K562 (cell line): ENCODE data around the gene GALK2. TPM values are rescaled to one million over a fixed set of nuclear protein-coding genes. Genes with fewer than 3 reads are reported as not detected.

Experiments used
- ATAC-seq: fragments of 200-7000 bp; cut with Tn5 transposase; 3 replicates; pipeline ENCODE4 v1.9.1; 2020; ENCODE audit warnings: moderate library complexity
- BruUV-seq: library from RNA; stranded (reverse); fragments of 400-500 nt; replicated peaks from 2 replicates; lab custom pipeline; 2021; lab: Mats Ljungman, UMichigan
- CTCF ChIA-PET: fragments of 300-600 bp; formaldehyde crosslinking; extraction: SDS; loops from one replicate; lab custom pipeline; 2021; ENCODE audit warnings: low intra/inter-chr PET ratio; lab: Yijun Ruan, JAX
- POLR2A ChIA-PET: fragments of 300-600, 350-650 bp; sonication (Branson Sonifier 250); formaldehyde crosslinking; extraction: SDS; loops from one replicate; lab custom pipeline; 2021; ENCODE audit warnings: antibody characterized with exemption, inconsistent platforms; lab: Yijun Ruan, JAX
- DNase-seq, 4 experiments: peaks; one replicate each; pipeline versions ENCODE4 v3.0.0 to v3.0.0-alpha.2; 2011 to 2018; ENCODE audit warnings: low spot score in 3 of 4, mixed read lengths in 3 of 4; ENCODE audit errors: extremely low read depth in 1 of 4
- FAIRE-seq: peaks from 2 replicates; lab custom pipeline; 2011; peaks lifted over from hg19 to GRCh38; lab: Jason Lieb, UNC
- H2AFZ ChIP-seq: 2 replicates; pipeline ENCODE4 v1.6.0; 2011; ENCODE audit warnings: low read depth, low read length, control low read depth, inconsistent platforms
- H3K27ac ChIP-seq: fragments of 200-600 bp; 3 replicates; pipeline ENCODE4 v1.8.0; 2011; ENCODE audit warnings: low read depth, mild to moderate bottlenecking, control low read depth, inconsistent platforms, low read length, moderate library complexity, mixed read lengths; ENCODE audit errors: extremely low read depth
- H3K27me3 ChIP-seq, 2 experiments: fragments of 300-600 bp in 1 of 2; 2 replicates in 1 of 2; 3 replicates in 1 of 2; pipeline versions ENCODE4 v1.6.0 to v1.8.0; 2011; ENCODE audit warnings: inconsistent platforms in 2 of 2, low read length in 2 of 2, mild to moderate bottlenecking in 1 of 2, mixed read lengths in 1 of 2, moderate library complexity in 1 of 2; ENCODE audit not compliant: control insufficient read depth in 2 of 2, insufficient read depth in 2 of 2
- H3K36me3 ChIP-seq: fragments of 300-600 bp; 3 replicates; pipeline ENCODE4 v1.8.0; 2011; ENCODE audit warnings: mild to moderate bottlenecking, low read length, inconsistent platforms; ENCODE audit not compliant: control insufficient read depth, insufficient read depth
- H3K4me1 ChIP-seq, 2 experiments: fragments of 200-600 bp in 1 of 2; replicated peaks in 1 of 2; 2 replicates in 1 of 2; 3 replicates in 1 of 2; pipeline versions ENCODE4 v1.5.1 to v1.8.0; 2011; ENCODE audit warnings: inconsistent platforms in 2 of 2, low read length in 2 of 2, mild to moderate bottlenecking in 1 of 2, mixed read lengths in 1 of 2, moderate library complexity in 1 of 2; ENCODE audit not compliant: control insufficient read depth in 2 of 2, insufficient read depth in 2 of 2
- H3K4me2 ChIP-seq: 2 replicates; pipeline ENCODE4 v1.6.1; 2011; ENCODE audit warnings: low read length, control low read depth, inconsistent platforms, mixed read lengths; ENCODE audit not compliant: insufficient read depth
- H3K4me3 ChIP-seq: fragments of 200-600 bp; sonication (generic), shearing (Covaris generic); 2 replicates; pipeline ENCODE4 v1.5.1; 2016; ENCODE audit warnings: control low read depth, inconsistent platforms
- H3K79me2 ChIP-seq: fragments of 200-600 bp; 3 replicates; pipeline ENCODE4 v1.8.0; 2011; ENCODE audit warnings: low read length, inconsistent platforms; ENCODE audit not compliant: control insufficient read depth, insufficient read depth
- H3K9ac ChIP-seq, 2 experiments: 2 replicates each; pipeline versions ENCODE4 v1.6.0 to v1.6.1; 2011; ENCODE audit warnings: low read depth in 2 of 2, low read length in 2 of 2, control low read depth in 1 of 2, inconsistent platforms in 1 of 2, mild to moderate bottlenecking in 1 of 2, mixed read lengths in 1 of 2; ENCODE audit not compliant: insufficient read depth in 1 of 2
- H3K9me1 ChIP-seq: one replicate; pipeline ENCODE4 v1.6.0; 2011; ENCODE audit warnings: inconsistent platforms, mild to moderate bottlenecking, low read length, moderate library complexity; ENCODE audit not compliant: control insufficient read depth, insufficient read depth
- H3K9me3 ChIP-seq: replicated peaks from 2 replicates; pipeline ENCODE4 v1.5.1; 2011; ENCODE audit warnings: low read depth, low read length, inconsistent platforms; ENCODE audit not compliant: control insufficient read depth, insufficient read depth
- H4K20me1 ChIP-seq: replicated peaks from 2 replicates; pipeline ENCODE4 v1.6.1; 2011; ENCODE audit warnings: low read length, inconsistent platforms, mixed read lengths; ENCODE audit not compliant: control insufficient read depth, insufficient read depth
- CEBPB ChIP-seq: fragments of 450-650 bp; IDR thresholded peaks from 2 replicates; pipeline ENCODE4 v1.6.1; 2016; ENCODE audit warnings: missing genetic modification characterization, missing compliant biosample characterization
- GATAD2A ChIP-seq: fragments of 450-650 bp; IDR thresholded peaks from 2 replicates; pipeline ENCODE4 v1.6.1; 2017
- MYBL2 ChIP-seq, 2 experiments: fragments of 450-650 bp in 1 of 2; sonication (generic) in 1 of 2; formaldehyde crosslinking in 1 of 2; IDR thresholded peaks; 2 replicates each; pipeline versions ENCODE4 v1.6.1 to v1.8.1; 2017 to 2022; ENCODE audit warnings: borderline replicate concordance in 1 of 2, inconsistent platforms in 1 of 2, low read depth in 1 of 2, mild to moderate bottlenecking in 1 of 2, missing genetic modification reagents in 1 of 2, moderate library complexity in 1 of 2
- SPI1 ChIP-seq: IDR thresholded peaks from 2 replicates; pipeline ENCODE4 v1.6.1; 2011; ENCODE audit warnings: low read depth, low read length, control low read depth, borderline replicate concordance
- ZBTB17 ChIP-seq: fragments of 450-650 bp; formaldehyde crosslinking; IDR thresholded peaks from 2 replicates; pipeline ENCODE4 v1.4.0; 2020; ENCODE audit warnings: mild to moderate bottlenecking
- WGBS: fragments of 100-300 bp; shearing (Covaris generic); methylation state at CpG from one replicate; pipeline ENCODE4 v1.1.6; 2016; ENCODE audit warnings: low coverage, mixed read lengths; ENCODE audit not compliant: insufficient coverage; ENCODE audit errors: missing lambda C conversion rate; 5-methylcytosine and 5-hydroxymethylcytosine counted together
- in situ Hi-C: fragments of 300-500 bp; cut with MboI; formaldehyde crosslinking; loops from 4 replicates; pipeline ENCODE4 v1.15.0; 2018; ENCODE audit warnings: inconsistent platforms, mixed read lengths
- intact Hi-C: fragments of 100-400 bp; cut with micrococcal nuclease; formaldehyde crosslinking; loops from 2 replicates; pipeline ENCODE4 v1.14.2; 2022
- polyA plus RNA-seq, 8 experiments: library from polyadenylated mRNA; depleted of rRNA in 4 of 8; stranded (reverse) in 5 of 8; unstranded in 3 of 8; fragments of >200 nt; fragmentation: Nextera tagmentation in 2 of 8; fragmentation: Illumina TruSeq in 1 of 8; extraction: Ambion mirVana in 2 of 8; extraction: Trizol in 1 of 8; gene quantifications; 2 replicates each; pipeline versions ENCODE4 v1.2.1 to v1.2.3, GENCODE V29; 2011 to 2014; ENCODE audit warnings: inconsistent platforms in 1 of 8, missing spikeins in 1 of 8
- total RNA-seq, 7 experiments: library from RNA; depleted of rRNA in 6 of 7; stranded (reverse); fragments of >200 nt in 6 of 7; fragmentation: Illumina TruSeq in 2 of 7; extraction: Trizol in 2 of 7; gene quantifications; 2 replicates each; pipeline versions ENCODE4 v1.2.1 to v1.2.3, GENCODE V29; 2011 to 2021; ENCODE audit warnings: low replicate concordance in 1 of 7
- TF ChIP-seq, protein P1 (sequence below): fragments of 250-450 bp; sonication (Bioruptor Pico); IDR thresholded peaks from 2 replicates; pipeline ENCODE4 v1.8.0; 2022; ENCODE audit warnings: moderate library complexity, mild to moderate bottlenecking, inconsistent platforms

GALK2 gene
- total and polyA plus RNA-seq, 9 of the 15 experiments (the other 6 are each of a cell fraction or from before 2014, with no cell fraction given): 32.8 to 82.0 (median 54.4) TPM

DNA sequence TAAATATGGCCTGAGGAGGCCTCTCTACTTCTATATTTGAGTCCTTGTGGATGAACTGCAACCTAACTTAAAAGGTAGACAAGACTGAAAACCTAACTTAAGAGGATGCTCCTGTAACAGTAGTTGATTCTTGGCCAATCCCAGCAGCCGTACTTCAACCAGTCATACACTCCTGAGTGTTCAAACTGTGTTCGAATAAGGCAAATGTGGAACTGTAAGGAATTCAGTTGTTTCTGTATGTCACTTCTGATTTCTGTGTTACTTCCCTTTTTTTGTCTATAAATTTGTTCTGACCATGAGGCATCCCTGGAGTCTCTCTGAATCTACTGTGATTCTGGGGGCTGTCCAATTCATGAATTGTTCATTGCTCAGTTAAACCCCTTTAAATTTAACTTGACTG is 20.5 kb downstream of the GALK2 start (continued):
- TF ChIP-seq SPI1: peak; percentile 26; the same call in 1 of the 2 replicates
- TF ChIP-seq MYBL2 (IDR thresholded peaks at IDR 0.05; ENCODE audit: low read depth): peak; percentile 90
- TF ChIP-seq MYBL2 (CRISPR knock-in tag; IDR thresholded peaks at IDR 0.05; ENCODE audit: borderline replicate concordance): no peak

DNA sequence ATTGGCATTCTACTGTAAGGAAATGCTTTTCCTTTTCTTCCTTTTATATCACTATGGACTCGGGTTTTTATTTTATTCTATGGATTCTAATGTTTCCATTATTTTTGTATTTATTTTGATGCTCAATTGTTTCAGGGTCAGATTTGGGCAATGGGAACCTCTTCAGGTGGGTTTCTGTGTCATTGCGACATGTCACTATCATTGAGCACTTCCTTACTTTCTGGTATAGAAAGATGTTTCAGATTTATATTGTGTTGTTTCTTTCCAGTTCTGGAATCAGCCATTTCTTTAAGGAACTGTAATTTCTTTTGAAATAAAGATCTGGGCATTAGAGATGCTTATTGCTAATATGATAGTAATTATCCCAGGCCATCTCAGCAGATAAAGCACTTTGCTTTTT is 21.8 kb downstream of the GALK2 start:
- Histone ChIP-seq H3K27ac (no peak overlapping the region), H3K9ac (no peak overlapping the region), H3K9me1 (no peaks in the 10 kb centered on the region), H3K4me3 (no peak overlapping the region), H4K20me1 (no peaks in the 10 kb centered on the region; the same call in 1 of the 2 replicates), H2AFZ (no peak overlapping the region), H3K27me3 (no peaks in the 10 kb centered on the region), H3K4me2 (no peak overlapping the region), H3K4me1 (peaks cover 0 to 5% of the 10 kb centered on the region in 2 experiments; a peak in 2 of 5 replicates), H3K79me2 (peaks cover 88% of the 10 kb centered on the region), H3K36me3 (peaks cover 4% of the 10 kb centered on the region; the same call in 1 of the 3 replicates), H3K9me3 (no peaks in the 10 kb centered on the region)
- DNase-seq (no peak), ATAC-seq (no peak), FAIRE-seq (no peak)
- BruUV-seq: no TSS peak
- ChIA-PET CTCF (no interaction called here), POLR2A (no interaction called here)
- TF ChIP-seq ZBTB17 (CRISPR knock-in tag) (no peak), CEBPB (tag) (peak; percentile 69), GATAD2A (no peak)
- TF ChIP-seq, protein P1, sequence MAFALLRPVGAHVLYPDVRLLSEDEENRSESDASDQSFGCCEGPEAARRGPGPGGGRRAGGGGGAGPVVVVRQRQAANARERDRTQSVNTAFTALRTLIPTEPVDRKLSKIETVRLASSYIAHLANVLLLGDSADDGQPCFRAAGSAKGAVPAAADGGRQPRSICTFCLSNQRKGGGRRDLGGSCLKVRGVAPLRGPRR: no peak
- 69% methylated on average over 2 of the region's 2 CpGs for WGBS
- intact Hi-C loops: loop anchor here (1.0 kb wide), 1 partner anchor 37 kb away; the partner anchor contains the start of gene COPS2
- in situ Hi-C loops: no loop called here
